Measurements from ENCODE around the gene LILRB1. TPM values are rescaled to one million over a fixed set of nuclear protein-coding genes. Genes with fewer than 3 reads are reported as not detected.

LILRB1 gene
- total and polyA plus RNA-seq, 10 donors, result 23.5 to 249 (median 113) TPM

- Histone ChIP-seq H3K36me3 (peaks cover 0 to under 1% (median 0%) of the 10 kb centered on the region in 6 donors), H3K27ac (peak overlapping the region in 2 of 8 donors; percentile 30 to 56), H3K4me1 (peaks cover 0 to 44% (median 22%) of the 10 kb centered on the region in 6 donors), H3K27me3 (replicated peaks in 1 of 7) (peaks cover 0 to 46% (median 7%) of the 10 kb centered on the region in 7 donors), H3K4me3 (no peak overlapping the region), H3K9me3 (no peaks in the 10 kb centered on the region)
- no peak for TF ChIP-seq CTCF (IDR thresholded peaks at IDR 0.05 in 8 of 11, conservative IDR thresholded peaks at IDR 0.05 in 3 of 11)
- no peak for TF ChIP-seq POLR2AphosphoS5 (IDR thresholded peaks at IDR 0.05)
- no peak for TF ChIP-seq POLR2A (IDR thresholded peaks at IDR 0.05)
- intact Hi-C loops (cut with DNase I; ENCODE audit: low total_unique reads), result no loop called here
- WGBS, 5 donors, result 27 to 38% (median 33%) methylated on average over 6 of the region's 6 CpGs
- no peak for DNase-seq
Measured at GRCh38 chr19:54660964-54661363, 30.7 kb downstream of the LILRB1 start.

DNA sequence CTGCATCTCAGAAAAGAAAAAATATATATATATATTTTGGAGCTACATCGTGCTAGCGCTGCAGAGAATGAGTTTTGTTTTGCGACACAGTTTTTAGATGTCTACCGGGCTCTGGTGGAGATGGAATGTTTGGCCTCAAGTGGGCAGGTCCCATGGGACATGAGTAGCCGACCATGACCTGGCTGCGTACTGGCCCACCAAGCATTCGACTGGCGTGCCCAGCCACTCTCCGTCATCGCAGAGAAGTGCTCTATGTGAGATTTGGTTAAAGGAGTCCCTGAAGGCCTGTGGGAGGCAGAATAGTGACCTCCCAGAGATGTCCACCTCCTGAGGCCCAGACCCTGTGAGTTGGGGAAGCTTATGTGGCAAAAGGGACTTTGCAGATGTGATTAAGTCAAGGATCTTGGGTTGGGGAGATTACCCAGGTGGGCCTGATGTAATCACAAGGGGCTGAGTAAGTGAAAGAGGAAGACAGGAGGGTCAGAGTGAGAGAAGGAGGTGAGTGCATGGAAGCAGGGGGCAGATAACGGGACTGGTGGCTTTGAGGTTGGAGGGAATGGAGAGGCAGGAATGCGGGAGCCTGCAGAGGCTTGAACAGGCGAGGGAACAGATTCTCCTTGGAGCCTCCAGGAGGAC lies 31.7 kb downstream of the LILRB1 start:
- intact Hi-C loops (cut with DNase I; ENCODE audit: low total_unique reads), result no loop called here
- peaks cover 0 to 10% (median 0%) of the 10 kb centered on the region in 6 donors for H3K36me3 ChIP-seq
- WGBS, 5 donors, result 63 to 82% (median 76%) methylated on average over 13 of the region's 13 CpGs
- H3K27me3 ChIP-seq (replicated peaks in 1 of 7), result peaks cover 0 to 53% (median 7%) of the 10 kb centered on the region in 7 donors
- H3K27ac ChIP-seq, result peak overlapping the region in 2 of 8 donors; percentile 62 to 66
- TF ChIP-seq POLR2AphosphoS5 (IDR thresholded peaks at IDR 0.05), result no peak
- no peak for TF ChIP-seq POLR2A (IDR thresholded peaks at IDR 0.05)
- TF ChIP-seq CTCF (IDR thresholded peaks at IDR 0.05 in 8 of 11, conservative IDR thresholded peaks at IDR 0.05 in 3 of 11), result no peak
- no peak overlapping the region for H3K4me3 ChIP-seq
- peaks cover 0 to 44% (median 22%) of the 10 kb centered on the region in 6 donors for H3K4me1 ChIP-seq
- H3K9me3 ChIP-seq, result peaks cover 0 to 2% (median 0%) of the 10 kb centered on the region in 8 donors
- no peak for DNase-seq

- Histone ChIP-seq H3K27me3 (replicated peaks in 1 of 7) (peaks cover 0 to 53% (median 7%) of the 10 kb centered on the region in 7 donors), H3K4me3 (peak within 1 kb of the TSS in 2 of 8 donors; percentile 22 to 44), H3K36me3 (peaks cover 0 to 15% (median 0%) of the 10 kb centered on the region in 6 donors), H3K9me3 (peaks cover 0 to 9% (median 2%) of the 10 kb centered on the region in 8 donors), H3K4me1 (peaks cover 0 to 44% (median 22%) of the 10 kb centered on the region in 6 donors), H3K27ac (peak within 1 kb of the TSS in 3 of 8 donors; percentile 13 to 66 (median 62))
- no peak for TF ChIP-seq CTCF (IDR thresholded peaks at IDR 0.05 in 8 of 11, conservative IDR thresholded peaks at IDR 0.05 in 3 of 11)
- TF ChIP-seq POLR2AphosphoS5 (IDR thresholded peaks at IDR 0.05), result peak; percentile 54 to 62 (median 57)
- TF ChIP-seq POLR2A (IDR thresholded peaks at IDR 0.05), result no peak
- no peak for DNase-seq
- intact Hi-C loops (cut with DNase I; ENCODE audit: low total_unique reads), result no loop called here
- WGBS, 5 donors, result 31 to 60% (median 53%) methylated on average over 7 of the region's 7 CpGs
Measured at GRCh38 chr19:54662730-54663129, 32.4 kb downstream of the LILRB1 start, which contains the start of gene LILRB4. LILRB4 (plus strand) TSS chr19:54662985; CDS start chr19:54663034, 49 bp downstream.

- WGBS, 5 donors, result 79 to 91% (median 82%) methylated on average over 6 of the region's 6 CpGs
- intact Hi-C loops (cut with DNase I; ENCODE audit: low total_unique reads), result no loop called here
- Histone ChIP-seq H3K4me3 (no peak overlapping the region), H3K27ac (no peak overlapping the region), H3K36me3 (peaks cover 0 to 19% (median 0%) of the 10 kb centered on the region in 6 donors), H3K9me3 (peaks cover 0 to 28% (median 18%) of the 10 kb centered on the region in 8 donors), H3K4me1 (peaks cover 0 to 42% (median 21%) of the 10 kb centered on the region in 6 donors), H3K27me3 (replicated peaks in 1 of 7) (peaks cover 0 to 53% (median 7%) of the 10 kb centered on the region in 7 donors)
- DNase-seq, result no peak
- TF ChIP-seq POLR2A (IDR thresholded peaks at IDR 0.05) (no peak), CTCF (IDR thresholded peaks at IDR 0.05 in 8 of 11, conservative IDR thresholded peaks at IDR 0.05 in 3 of 11) (no peak), POLR2AphosphoS5 (IDR thresholded peaks at IDR 0.05) (no peak)
Measured at GRCh38 chr19:54665530-54665929, 35.2 kb downstream of the LILRB1 start.
